Measurements from ENCODE around the gene FGF14.

The FGF14 gene

GRCh38 chr13:102041544-102041943 lies 360.3 kb downstream of the FGF14 start:
- Histone ChIP-seq H2AFZ (ENCODE audit: insufficient read depth, low read length, poor library complexity) (no peak overlapping the region), H2BK12ac (ENCODE audit: low read length) (no peak overlapping the region), H3K4me2 (ENCODE audit: low read length) (no peak overlapping the region), H3K9me3 (ENCODE audit: insufficient read depth, low read depth, low read length) (no peaks in the 10 kb centered on the region), H3K9ac (ENCODE audit: low read length) (no peak overlapping the region), H2AK5ac (ENCODE audit: low read length) (no peak overlapping the region), H3K27me3 (ENCODE audit: insufficient read depth, low read length) (no peaks in the 10 kb centered on the region), H3K23ac (ENCODE audit: low read length) (no peak overlapping the region), H2BK5ac (ENCODE audit: low read depth, low read length, poor library complexity) (no peak overlapping the region), H3K27ac (ENCODE audit: low read depth, low read length) (no peak overlapping the region), H3K18ac (ENCODE audit: low read length) (no peak overlapping the region), H3K4me3 (ENCODE audit: low read depth, low read length) (no peak overlapping the region), H3K79me1 (ENCODE audit: low read length) (no peaks in the 10 kb centered on the region), H3K36me3 (ENCODE audit: control insufficient read depth in 1 of 2, insufficient read depth in 2 of 2, low read length in 2 of 2) (no peaks in the 10 kb centered on the region), H4K8ac (ENCODE audit: low read depth, low read length) (no peak overlapping the region), H3K4ac (ENCODE audit: low read depth, low read length) (no peak overlapping the region), H3K4me1 (ENCODE audit: control insufficient read depth in 1 of 2, insufficient read depth in 2 of 2, low read length in 2 of 2) (no peaks in the 10 kb centered on the region), H4K91ac (ENCODE audit: low read depth, low read length) (no peak overlapping the region), H3K14ac (ENCODE audit: low read length) (no peak overlapping the region), H3K79me2 (ENCODE audit: control insufficient read depth, insufficient read depth, low read length, poor library complexity) (no peaks in the 10 kb centered on the region), H2BK120ac (ENCODE audit: insufficient read depth, low read length, poor library complexity) (no peak overlapping the region), H4K12ac (ENCODE audit: low read depth, low read length) (no peak overlapping the region)
- no peak for DNase-seq

GRCh38 chr13:102040812-102041211 lies 361.0 kb downstream of the FGF14 start:
- no peak overlapping the region for H4K8ac ChIP-seq (ENCODE audit: low read depth, low read length)
- H2AK5ac ChIP-seq (ENCODE audit: low read length): no peak overlapping the region
- no peak overlapping the region for H3K4ac ChIP-seq (ENCODE audit: low read depth, low read length)
- H2BK120ac ChIP-seq (ENCODE audit: insufficient read depth, low read length, poor library complexity): no peak overlapping the region
- H2AFZ ChIP-seq (ENCODE audit: insufficient read depth, low read length, poor library complexity): no peak overlapping the region
- no peaks in the 10 kb centered on the region for H3K36me3 ChIP-seq (ENCODE audit: control insufficient read depth in 1 of 2, insufficient read depth in 2 of 2, low read length in 2 of 2)
- no peak for DNase-seq
- H3K79me2 ChIP-seq (ENCODE audit: control insufficient read depth, insufficient read depth, low read length, poor library complexity): no peaks in the 10 kb centered on the region
- H3K9ac ChIP-seq (ENCODE audit: low read length): no peak overlapping the region
- H4K91ac ChIP-seq (ENCODE audit: low read depth, low read length): no peak overlapping the region
- no CpG with 5 or more reads among the region's 2 CpGs for WGBS (ENCODE audit: extremely low coverage, insufficient coverage, insufficient read length)
- no peak overlapping the region for H3K14ac ChIP-seq (ENCODE audit: low read length)
- no peak overlapping the region for H2BK5ac ChIP-seq (ENCODE audit: low read depth, low read length, poor library complexity)
- no peaks in the 10 kb centered on the region for H3K9me3 ChIP-seq (ENCODE audit: insufficient read depth, low read depth, low read length)
- no peaks in the 10 kb centered on the region for H3K79me1 ChIP-seq (ENCODE audit: low read length)
- no peaks in the 10 kb centered on the region for H3K27me3 ChIP-seq (ENCODE audit: insufficient read depth, low read length)
- H2BK12ac ChIP-seq (ENCODE audit: low read length): no peak overlapping the region
- H3K4me2 ChIP-seq (ENCODE audit: low read length): no peak overlapping the region
- H3K18ac ChIP-seq (ENCODE audit: low read length): no peak overlapping the region
- no peak overlapping the region for H3K23ac ChIP-seq (ENCODE audit: low read length)
- no peak overlapping the region for H4K12ac ChIP-seq (ENCODE audit: low read depth, low read length)
- H3K4me3 ChIP-seq (ENCODE audit: low read depth, low read length): no peak overlapping the region
- H3K4me1 ChIP-seq (ENCODE audit: control insufficient read depth in 1 of 2, insufficient read depth in 2 of 2, low read length in 2 of 2): no peaks in the 10 kb centered on the region
- H3K27ac ChIP-seq (ENCODE audit: low read depth, low read length): no peak overlapping the region

GRCh38 chr13:102039264-102039663 lies 362.6 kb downstream of the FGF14 start:
- Histone ChIP-seq H3K18ac (ENCODE audit: low read length) (no peak overlapping the region), H3K79me2 (ENCODE audit: control insufficient read depth, insufficient read depth, low read length, poor library complexity) (no peaks in the 10 kb centered on the region), H4K8ac (ENCODE audit: low read depth, low read length) (no peak overlapping the region), H2BK5ac (ENCODE audit: low read depth, low read length, poor library complexity) (no peak overlapping the region), H3K27ac (ENCODE audit: low read depth, low read length) (no peak overlapping the region), H4K12ac (ENCODE audit: low read depth, low read length) (no peak overlapping the region), H2BK120ac (ENCODE audit: insufficient read depth, low read length, poor library complexity) (no peak overlapping the region), H3K27me3 (ENCODE audit: insufficient read depth, low read length) (no peaks in the 10 kb centered on the region), H3K36me3 (ENCODE audit: control insufficient read depth in 1 of 2, insufficient read depth in 2 of 2, low read length in 2 of 2) (no peaks in the 10 kb centered on the region), H4K91ac (ENCODE audit: low read depth, low read length) (no peak overlapping the region), H3K4me3 (ENCODE audit: low read depth, low read length) (no peak overlapping the region), H3K4ac (ENCODE audit: low read depth, low read length) (no peak overlapping the region), H3K14ac (ENCODE audit: low read length) (no peak overlapping the region), H3K4me2 (ENCODE audit: low read length) (no peak overlapping the region), H3K4me1 (ENCODE audit: control insufficient read depth in 1 of 2, insufficient read depth in 2 of 2, low read length in 2 of 2) (no peaks in the 10 kb centered on the region), H3K9me3 (ENCODE audit: insufficient read depth, low read depth, low read length) (no peaks in the 10 kb centered on the region), H2BK12ac (ENCODE audit: low read length) (no peak overlapping the region), H3K9ac (ENCODE audit: low read length) (no peak overlapping the region), H3K79me1 (ENCODE audit: low read length) (no peaks in the 10 kb centered on the region), H3K23ac (ENCODE audit: low read length) (no peak overlapping the region), H2AFZ (ENCODE audit: insufficient read depth, low read length, poor library complexity) (no peak overlapping the region), H2AK5ac (ENCODE audit: low read length) (no peak overlapping the region)
- no CpG with 5 or more reads among the region's 7 CpGs for WGBS (ENCODE audit: extremely low coverage, insufficient coverage, insufficient read length)
- DNase-seq: no peak

DNA sequence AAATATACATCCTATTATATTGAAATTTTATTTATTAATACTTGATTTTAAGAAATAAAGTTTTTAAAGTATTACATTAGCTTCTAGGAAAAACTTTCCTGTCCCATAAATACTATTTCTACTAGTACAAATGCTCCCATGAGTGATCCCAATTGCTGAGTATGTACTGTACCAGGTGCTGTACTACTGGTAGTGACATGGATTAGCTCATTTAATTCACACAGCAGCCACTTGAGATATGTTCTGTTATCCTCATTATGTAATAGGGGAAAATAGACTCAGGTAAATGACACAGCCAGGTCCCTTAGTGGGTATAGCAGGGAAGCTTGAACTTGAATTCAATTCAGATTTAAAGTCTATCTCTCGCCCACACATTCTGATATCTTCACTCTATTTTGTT lies 363.1 kb downstream of the FGF14 start:
- Histone ChIP-seq H3K14ac (ENCODE audit: low read length) (no peak overlapping the region), H2BK12ac (ENCODE audit: low read length) (no peak overlapping the region), H4K8ac (ENCODE audit: low read depth, low read length) (no peak overlapping the region), H3K36me3 (ENCODE audit: control insufficient read depth in 1 of 2, insufficient read depth in 2 of 2, low read length in 2 of 2) (no peaks in the 10 kb centered on the region), H2BK120ac (ENCODE audit: insufficient read depth, low read length, poor library complexity) (no peak overlapping the region), H3K23ac (ENCODE audit: low read length) (no peak overlapping the region), H2BK5ac (ENCODE audit: low read depth, low read length, poor library complexity) (no peak overlapping the region), H3K27me3 (ENCODE audit: insufficient read depth, low read length) (no peaks in the 10 kb centered on the region), H3K79me1 (ENCODE audit: low read length) (no peaks in the 10 kb centered on the region), H3K4me2 (ENCODE audit: low read length) (no peak overlapping the region), H2AK5ac (ENCODE audit: low read length) (no peak overlapping the region), H3K4me1 (ENCODE audit: control insufficient read depth in 1 of 2, insufficient read depth in 2 of 2, low read length in 2 of 2) (no peaks in the 10 kb centered on the region), H3K18ac (ENCODE audit: low read length) (no peak overlapping the region), H3K79me2 (ENCODE audit: control insufficient read depth, insufficient read depth, low read length, poor library complexity) (no peaks in the 10 kb centered on the region), H4K12ac (ENCODE audit: low read depth, low read length) (no peak overlapping the region), H4K91ac (ENCODE audit: low read depth, low read length) (no peak overlapping the region), H2AFZ (ENCODE audit: insufficient read depth, low read length, poor library complexity) (no peak overlapping the region), H3K4ac (ENCODE audit: low read depth, low read length) (no peak overlapping the region), H3K9ac (ENCODE audit: low read length) (no peak overlapping the region), H3K27ac (ENCODE audit: low read depth, low read length) (no peak overlapping the region), H3K9me3 (ENCODE audit: insufficient read depth, low read depth, low read length) (no peaks in the 10 kb centered on the region), H3K4me3 (ENCODE audit: low read depth, low read length) (no peak overlapping the region)
- no peak for DNase-seq
- WGBS (ENCODE audit: extremely low coverage, insufficient coverage, insufficient read length): no CpG with 5 or more reads among the region's 1 CpG

GRCh38 chr13:102035969-102036368 lies 365.9 kb downstream of the FGF14 start:
- Histone ChIP-seq H2BK12ac (ENCODE audit: low read length) (no peak overlapping the region), H3K4ac (ENCODE audit: low read depth, low read length) (no peak overlapping the region), H3K27ac (ENCODE audit: low read depth, low read length) (no peak overlapping the region), H3K4me3 (ENCODE audit: low read depth, low read length) (no peak overlapping the region), H3K4me2 (ENCODE audit: low read length) (no peak overlapping the region), H3K9ac (ENCODE audit: low read length) (no peak overlapping the region), H4K12ac (ENCODE audit: low read depth, low read length) (no peak overlapping the region), H3K36me3 (ENCODE audit: control insufficient read depth in 1 of 2, insufficient read depth in 2 of 2, low read length in 2 of 2) (no peaks in the 10 kb centered on the region), H3K79me1 (ENCODE audit: low read length) (no peaks in the 10 kb centered on the region), H3K79me2 (ENCODE audit: control insufficient read depth, insufficient read depth, low read length, poor library complexity) (no peaks in the 10 kb centered on the region), H2BK5ac (ENCODE audit: low read depth, low read length, poor library complexity) (no peak overlapping the region), H4K8ac (ENCODE audit: low read depth, low read length) (no peak overlapping the region), H2AK5ac (ENCODE audit: low read length) (no peak overlapping the region), H3K27me3 (ENCODE audit: insufficient read depth, low read length) (no peaks in the 10 kb centered on the region), H3K23ac (ENCODE audit: low read length) (no peak overlapping the region), H3K18ac (ENCODE audit: low read length) (no peak overlapping the region), H3K14ac (ENCODE audit: low read length) (no peak overlapping the region), H3K4me1 (ENCODE audit: control insufficient read depth in 1 of 2, insufficient read depth in 2 of 2, low read length in 2 of 2) (no peaks in the 10 kb centered on the region), H3K9me3 (ENCODE audit: insufficient read depth, low read depth, low read length) (no peaks in the 10 kb centered on the region), H4K91ac (ENCODE audit: low read depth, low read length) (no peak overlapping the region), H2BK120ac (ENCODE audit: insufficient read depth, low read length, poor library complexity) (no peak overlapping the region), H2AFZ (ENCODE audit: insufficient read depth, low read length, poor library complexity) (no peak overlapping the region)
- DNase-seq: no peak
